IMR-90 (cell line): Measurements from ENCODE around the gene FEZ2. TPM values are rescaled to one million over a fixed set of nuclear protein-coding genes. Genes with fewer than 3 reads are reported as not detected.

Source experiments
- ATAC-seq: fragments of 200-7000 bp; cut with Tn5 transposase; 2 replicates; pipeline ENCODE4 v1.9.1; 2020; ENCODE audit warnings: low read depth, mild to moderate bottlenecking, moderate library complexity
- BruUV-seq: library from RNA; stranded (reverse); fragments of 400-500 nt; replicated peaks from 2 replicates; lab custom pipeline; 2021; lab: Mats Ljungman, UMichigan
- CTCF ChIA-PET: fragments of 300-600 bp; formaldehyde crosslinking; extraction: SDS; loops from one replicate; lab custom pipeline; 2021; ENCODE audit warnings: antibody characterized with exemption; lab: Yijun Ruan, JAX
- POLR2A ChIA-PET: fragments of 300-600 bp; sonication (Branson Sonifier 250); formaldehyde crosslinking; loops from one replicate; lab custom pipeline; 2022; ENCODE audit warnings: antibody characterized with exemption; ENCODE audit not compliant: unreplicated experiment; lab: Charles Lee
- DNase-seq: peaks from one replicate; pipeline ENCODE4 v3.0.0; 2013
- H2AFZ ChIP-seq: replicated peaks from 2 replicates; pipeline ENCODE3; 2013; ENCODE audit warnings: low read length, mild to moderate bottlenecking; ENCODE audit not compliant: poor library complexity
- H2AK5ac ChIP-seq: 2 replicates; pipeline ENCODE4 v1.6.1; 2013; ENCODE audit warnings: low read depth, low read length, inconsistent platforms
- H2AK9ac ChIP-seq: replicated peaks from 2 replicates; pipeline ENCODE3; 2013; ENCODE audit warnings: mild to moderate bottlenecking, low read depth, low read length, moderate library complexity; ENCODE audit not compliant: poor library complexity
- H2BK120ac ChIP-seq: 2 replicates; pipeline ENCODE4 v1.6.1; 2013; ENCODE audit warnings: low read depth, low read length, inconsistent platforms
- H2BK15ac ChIP-seq: 3 replicates; pipeline ENCODE4 v1.6.1; 2013; ENCODE audit warnings: low read depth, low read length, inconsistent platforms
- H2BK20ac ChIP-seq: 2 replicates; pipeline ENCODE4 v1.6.1; 2013; ENCODE audit warnings: low read depth, mild to moderate bottlenecking, inconsistent platforms, low read length, moderate library complexity
- H2BK5ac ChIP-seq: 2 replicates; pipeline ENCODE4 v1.6.1; 2013; ENCODE audit warnings: mild to moderate bottlenecking, low read depth, low read length, inconsistent platforms; ENCODE audit not compliant: poor library complexity, severe bottlenecking
- H3K14ac ChIP-seq: replicated peaks from 2 replicates; pipeline ENCODE4 v1.6.1; 2013; ENCODE audit warnings: low read depth, low read length, inconsistent platforms
- H3K18ac ChIP-seq: 2 replicates; pipeline ENCODE4 v1.6.1; 2013; ENCODE audit warnings: low read depth, low read length, control low read depth
- H3K23ac ChIP-seq: 2 replicates; pipeline ENCODE4 v1.6.1; 2013; ENCODE audit warnings: low read depth, low read length, inconsistent platforms
- H3K27ac ChIP-seq: 2 replicates; pipeline ENCODE4 v1.5.1; 2013; ENCODE audit warnings: mild to moderate bottlenecking, control low read depth, low read length; ENCODE audit not compliant: insufficient read depth
- H3K27me3 ChIP-seq: 2 replicates; pipeline ENCODE4 v1.6.1; 2013; ENCODE audit warnings: low read length; ENCODE audit not compliant: control insufficient read depth, insufficient read depth
- H3K36me3 ChIP-seq: 2 replicates; pipeline ENCODE4 v1.6.1; 2013; ENCODE audit warnings: low read length, mixed read lengths; ENCODE audit not compliant: control insufficient read depth, insufficient read depth
- H3K4ac ChIP-seq: 2 replicates; pipeline ENCODE4 v1.6.1; 2013; ENCODE audit warnings: low read depth, low read length, inconsistent platforms
- H3K4me1 ChIP-seq: 2 replicates; pipeline ENCODE4 v1.6.1; 2013; ENCODE audit warnings: low read length, mixed read lengths; ENCODE audit not compliant: control insufficient read depth, insufficient read depth
- H3K4me2 ChIP-seq: 2 replicates; pipeline ENCODE4 v1.6.1; 2013; ENCODE audit warnings: low read depth, mild to moderate bottlenecking, control low read depth, low read length, moderate library complexity
- H3K4me3 ChIP-seq: 2 replicates; pipeline ENCODE4 v1.5.1; 2013; ENCODE audit warnings: low read depth, mild to moderate bottlenecking, control low read depth, low read length, moderate library complexity; ENCODE audit not compliant: insufficient read depth
- H3K56ac ChIP-seq: 2 replicates; pipeline ENCODE4 v1.6.1; 2013; ENCODE audit warnings: low read length, inconsistent platforms; ENCODE audit not compliant: insufficient read depth; ENCODE audit errors: extremely low read depth
- H3K79me1 ChIP-seq, 2 experiments: 2 replicates each; pipeline ENCODE4 v1.6.1; 2013; ENCODE audit warnings: low read length in 2 of 2, inconsistent platforms in 1 of 2, low read depth in 1 of 2
- H3K9ac ChIP-seq: 2 replicates; pipeline ENCODE4 v1.6.1; 2013; ENCODE audit warnings: low read depth, low read length, control low read depth
- H3K9me1 ChIP-seq: 2 replicates; pipeline ENCODE4 v1.6.1; 2013; ENCODE audit warnings: low read length, inconsistent platforms; ENCODE audit not compliant: insufficient read depth
- H3K9me3 ChIP-seq: 2 replicates; pipeline ENCODE4 v1.6.1; 2013; ENCODE audit warnings: low read length; ENCODE audit not compliant: control insufficient read depth, insufficient read depth
- H4K20me1 ChIP-seq: 2 replicates; pipeline ENCODE4 v1.6.1; 2013; ENCODE audit warnings: low read length, inconsistent platforms; ENCODE audit not compliant: insufficient read depth
- H4K5ac ChIP-seq: 2 replicates; pipeline ENCODE4 v1.6.1; 2013; ENCODE audit warnings: mild to moderate bottlenecking, low read depth, low read length, control low read depth
- H4K8ac ChIP-seq, 2 experiments: 2 replicates each; pipeline ENCODE4 v1.6.1; 2013; ENCODE audit warnings: low read depth in 2 of 2, low read length in 2 of 2, control low read depth in 1 of 2, inconsistent platforms in 1 of 2
- H4K91ac ChIP-seq: 2 replicates; pipeline ENCODE4 v1.6.1; 2013; ENCODE audit warnings: low read depth, low read length, inconsistent platforms; ENCODE audit not compliant: insufficient read depth
- BHLHE40 ChIP-seq: fragments of 150-350 bp; IDR thresholded peaks from 2 replicates; pipeline ENCODE4 v1.6.1; 2016; ENCODE audit warnings: mild to moderate bottlenecking, low read depth, low read length
- MAZ ChIP-seq: IDR thresholded peaks from 2 replicates; pipeline ENCODE4 v1.6.1; 2012; ENCODE audit warnings: low read depth, mild to moderate bottlenecking, low read length, improper control_type of control experiment, moderate library complexity, borderline replicate concordance
- NFE2L2 ChIP-seq: fragments of 150-350 bp; IDR thresholded peaks from 2 replicates; pipeline ENCODE4 v1.6.1; 2016; ENCODE audit warnings: low read depth, mild to moderate bottlenecking, low read length
- RAD21 ChIP-seq: IDR thresholded peaks from 2 replicates; pipeline ENCODE4 v1.6.1; 2012; ENCODE audit warnings: low read length, improper control_type of control experiment
- SMC3 ChIP-seq: fragments of 150-350 bp; IDR thresholded peaks from 2 replicates; pipeline ENCODE4 v1.6.1; 2016; ENCODE audit warnings: low read depth, mild to moderate bottlenecking, antibody characterized with exemption, low read length, moderate library complexity
- WGBS, 2 experiments: methylation state at CpG; one replicate each; pipeline versions ENCODE4 v1.1.5 to v1.1.7; 2013; ENCODE audit warnings: missing lambda C conversion rate in 2 of 2; ENCODE audit not compliant: insufficient read length in 1 of 2; ENCODE audit errors: extremely low coverage in 2 of 2; 5-methylcytosine and 5-hydroxymethylcytosine counted together
- dilution Hi-C: fragments of 300-500 bp; cut with HindIII; formaldehyde crosslinking; loops from one replicate; pipeline ENCODE4 v1.14.3; 2018; ENCODE audit warnings: low sequenced_read_pairs; ENCODE audit not compliant: unreplicated experiment
- in situ Hi-C: fragments of 300-500 bp; cut with MboI; formaldehyde crosslinking; loops from 3 replicates; pipeline ENCODE4 v1.14.3; 2019; ENCODE audit warnings: low sequenced_read_pairs, inconsistent platforms, mixed read lengths
- intact Hi-C: fragments of 100-400 bp; cut with micrococcal nuclease; formaldehyde crosslinking; loops from 2 replicates; pipeline ENCODE4 v1.10.0; 2022
- polyA plus RNA-seq, 3 experiments: library from polyadenylated mRNA; depleted of rRNA; stranded (reverse); fragments of >200 nt; gene quantifications; 2 replicates each; pipeline ENCODE4 v1.2.3, GENCODE V29; 2012; ENCODE audit warnings: low replicate concordance in 1 of 3
- total RNA-seq: library from RNA; depleted of rRNA; stranded (reverse); fragments of >200 nt; gene quantifications from 2 replicates; pipeline ENCODE4 v1.2.3, GENCODE V29; 2012

Gene FEZ2
- total and polyA plus RNA-seq, 2 of the 4 experiments (the other 2 are of a cell fraction): 19.4 to 31.6 TPM

GRCh38 chr2:36582538-36582937 lies 15.4 kb downstream of the FEZ2 start:
- H3K36me3 ChIP-seq: peaks cover 41% of the 10 kb centered on the region
- TF ChIP-seq MAZ (no peak), BHLHE40 (no peak), SMC3 (no peak), NFE2L2 (no peak), RAD21 (no peak)
- no peak overlapping the region for H2AK9ac ChIP-seq
- CTCF ChIA-PET: interaction anchor here (0.8 kb wide), 1 partner anchor 32 kb away, joined by 3 read pairs; no protein-coding TSS in a partner anchor
- 0 out of 2 replicates have a peak, but pooled peaks cover 3% of the 10 kb centered on the region for H3K4me1 ChIP-seq
- POLR2A ChIA-PET: no interaction called here
- peaks cover 5% of the 10 kb centered on the region for H3K9me1 ChIP-seq
- no peak overlapping the region for H3K14ac ChIP-seq
- no peak overlapping the region for H3K4me2 ChIP-seq
- no peaks in the 10 kb centered on the region for H3K9me3 ChIP-seq
- in situ Hi-C loops (no loop called here), intact Hi-C loops (no loop called here), dilution Hi-C loops (no loop called here)
- no peaks in the 10 kb centered on the region for H3K27me3 ChIP-seq
- H4K91ac ChIP-seq: no peak overlapping the region
- no peak overlapping the region for H3K9ac ChIP-seq
- H3K79me1 ChIP-seq: peaks cover 35 to 77% of the 10 kb centered on the region in 2 experiments
- H3K18ac ChIP-seq: no peak overlapping the region
- H4K8ac ChIP-seq: no peak overlapping the region
- no peak overlapping the region for H2AFZ ChIP-seq
- no peak overlapping the region for H2AK5ac ChIP-seq
- DNase-seq (no peak), ATAC-seq (no peak)
- no CpG with 5 or more reads among the region's 5 CpGs for WGBS, 2 experiments
- H2BK20ac ChIP-seq: no peak overlapping the region
- no peak overlapping the region for H2BK15ac ChIP-seq
- no TSS peak for BruUV-seq
- H3K4ac ChIP-seq: no peak overlapping the region
- H3K23ac ChIP-seq: no peak overlapping the region
- no peak overlapping the region for H3K27ac ChIP-seq
- H2BK5ac ChIP-seq: no peak overlapping the region
- no peaks in the 10 kb centered on the region for H4K20me1 ChIP-seq
- H3K4me3 ChIP-seq: no peak overlapping the region
- no peak overlapping the region for H3K56ac ChIP-seq
- H4K5ac ChIP-seq: no peak overlapping the region
- no peak overlapping the region for H2BK120ac ChIP-seq
